NB4 (cell line): Measurements from ENCODE around the gene ABCC3.

Experiments used
- MAX ChIP-seq: IDR thresholded peaks from 2 replicates; pipeline ENCODE4 v1.6.1; 2011; ENCODE audit warnings: low read depth, low read length
- MYC ChIP-seq: IDR thresholded peaks from 2 replicates; pipeline ENCODE4 v1.6.1; 2011; ENCODE audit warnings: low read depth, low read length
- POLR2A ChIP-seq: IDR thresholded peaks from 2 replicates; pipeline ENCODE4 v1.6.1; 2011; ENCODE audit warnings: mild to moderate bottlenecking; ENCODE audit not compliant: insufficient read length; ENCODE audit errors: extremely low read depth
- TF ChIP-seq, protein P1 (sequence below): IDR thresholded peaks from one replicate; pipeline ENCODE4 v1.5.1; 2012; ENCODE audit warnings: low read depth, low read length

DNA sequence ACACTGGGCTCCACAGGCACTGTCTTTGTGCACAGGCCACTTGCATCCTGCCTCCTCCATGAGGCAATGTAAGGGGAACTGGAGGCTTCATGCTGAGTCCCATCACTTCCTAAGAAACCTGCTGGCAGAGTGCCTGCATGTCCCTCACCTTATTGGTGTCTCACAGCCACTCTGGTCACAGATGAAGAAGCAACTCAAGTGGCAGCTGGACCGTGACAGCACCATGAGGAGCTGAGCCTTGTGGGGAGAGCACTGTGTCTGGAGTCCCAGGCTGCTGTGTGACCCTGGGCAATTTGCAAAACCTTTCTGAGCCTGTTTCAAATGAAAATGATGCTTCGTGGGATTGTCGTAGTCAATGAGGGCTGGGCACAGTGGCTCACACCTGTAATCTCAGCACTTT, 53.6 kb downstream of the ABCC3 start:
- TF ChIP-seq MAX (no peak), MYC (no peak), POLR2A (no peak)
- TF ChIP-seq, protein P1, sequence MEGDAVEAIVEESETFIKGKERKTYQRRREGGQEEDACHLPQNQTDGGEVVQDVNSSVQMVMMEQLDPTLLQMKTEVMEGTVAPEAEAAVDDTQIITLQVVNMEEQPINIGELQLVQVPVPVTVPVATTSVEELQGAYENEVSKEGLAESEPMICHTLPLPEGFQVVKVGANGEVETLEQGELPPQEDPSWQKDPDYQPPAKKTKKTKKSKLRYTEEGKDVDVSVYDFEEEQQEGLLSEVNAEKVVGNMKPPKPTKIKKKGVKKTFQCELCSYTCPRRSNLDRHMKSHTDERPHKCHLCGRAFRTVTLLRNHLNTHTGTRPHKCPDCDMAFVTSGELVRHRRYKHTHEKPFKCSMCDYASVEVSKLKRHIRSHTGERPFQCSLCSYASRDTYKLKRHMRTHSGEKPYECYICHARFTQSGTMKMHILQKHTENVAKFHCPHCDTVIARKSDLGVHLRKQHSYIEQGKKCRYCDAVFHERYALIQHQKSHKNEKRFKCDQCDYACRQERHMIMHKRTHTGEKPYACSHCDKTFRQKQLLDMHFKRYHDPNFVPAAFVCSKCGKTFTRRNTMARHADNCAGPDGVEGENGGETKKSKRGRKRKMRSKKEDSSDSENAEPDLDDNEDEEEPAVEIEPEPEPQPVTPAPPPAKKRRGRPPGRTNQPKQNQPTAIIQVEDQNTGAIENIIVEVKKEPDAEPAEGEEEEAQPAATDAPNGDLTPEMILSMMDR = no peak
